GM12801 (cell line): Measurements from ENCODE around the gene VTI1A.

Source experiments
- CTCF ChIP-seq: IDR thresholded peaks from one replicate; pipeline ENCODE4 v1.5.1; 2011; ENCODE audit warnings: control low read depth; ENCODE audit not compliant: insufficient read length; ENCODE audit errors: extremely low read depth

Gene VTI1A

GRCh38 chr10:112454910-112455779 is 8.1 kb downstream of the VTI1A start:
- TF ChIP-seq CTCF = no peak

- TF ChIP-seq CTCF = no peak
These were observed 9.5 kb downstream of the VTI1A start for GRCh38 chr10:112456533-112456932.

- TF ChIP-seq CTCF = no peak
These were observed 13.4 kb downstream of the VTI1A start for GRCh38 chr10:112460366-112460765.

GRCh38 chr10:112461029-112461887 is 14.2 kb downstream of the VTI1A start:
- TF ChIP-seq CTCF = no peak

- no peak for TF ChIP-seq CTCF
These were observed 18.4 kb downstream of the VTI1A start for GRCh38 chr10:112465299-112465883.

- no peak for TF ChIP-seq CTCF
These were observed 19.8 kb downstream of the VTI1A start for GRCh38 chr10:112466802-112467201.

GRCh38 chr10:112467541-112468075 is 20.6 kb downstream of the VTI1A start:
- TF ChIP-seq CTCF = no peak
